ENCODE measurements around the gene LRRC2. TPM values are rescaled to one million over a fixed set of nuclear protein-coding genes. Genes with fewer than 3 reads are reported as not detected.
A peak's percentile ranks its signal among the peaks of the same experiment; 100 is the strongest.

The LRRC2 gene
- total RNA-seq, 1 donor: under 0.01 TPM

GRCh38 chr3:46483825-46484224 lies 82.3 kb downstream of the LRRC2 start:
- no peak for DNase-seq (ENCODE audit: low read depth in 2 of 3, low spot score in 2 of 3)

- DNase-seq (ENCODE audit: low read depth in 2 of 3, low spot score in 2 of 3): no peak
These were observed 83.3 kb downstream of the LRRC2 start for GRCh38 chr3:46482632-46483350.

DNA sequence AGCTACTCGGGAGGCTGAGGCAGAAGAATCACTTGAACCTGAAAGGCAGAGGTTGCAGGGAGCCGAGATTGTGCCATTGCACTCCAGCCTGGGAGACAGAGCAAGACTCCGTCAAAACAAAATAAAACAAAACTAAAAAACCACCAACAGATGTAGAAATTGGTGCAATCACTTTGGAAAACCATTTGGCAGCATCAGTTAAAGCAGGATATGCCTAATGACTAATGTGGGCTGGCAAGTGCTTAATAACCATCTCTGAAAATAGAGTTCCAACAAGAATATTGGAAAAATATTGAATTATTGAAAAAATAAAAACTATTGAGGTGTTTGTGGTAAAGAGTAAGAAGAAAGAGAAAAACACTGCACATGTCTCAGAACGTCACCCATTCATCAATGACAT lies 84.5 kb downstream of the LRRC2 start:
- DNase-seq (ENCODE audit: low read depth in 2 of 3, low spot score in 2 of 3): no peak

- DNase-seq (ENCODE audit: low read depth in 2 of 3, low spot score in 2 of 3): no peak
These were observed 85.5 kb downstream of the LRRC2 start for GRCh38 chr3:46480491-46481195.

DNA sequence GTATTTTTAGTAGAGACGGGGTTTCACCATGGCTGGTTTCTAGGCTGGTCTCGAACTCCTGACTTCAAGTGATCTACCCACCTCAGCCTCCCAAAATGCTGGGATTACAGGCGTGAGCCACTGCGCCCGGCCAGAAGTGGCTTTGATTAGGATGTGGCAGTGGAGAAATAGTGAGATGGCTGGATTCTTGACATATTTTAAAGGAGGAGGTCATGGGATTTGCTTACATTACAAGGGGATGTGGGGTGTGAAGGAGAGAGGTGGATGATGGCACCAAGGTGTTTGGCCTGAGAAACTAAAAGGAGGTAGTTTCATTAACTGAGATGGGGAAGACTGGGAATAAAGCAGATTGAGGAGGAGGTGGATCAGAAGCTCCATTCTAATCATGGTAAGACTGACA lies 86.4 kb downstream of the LRRC2 start:
- no peak for DNase-seq (ENCODE audit: low read depth in 2 of 3, low spot score in 2 of 3)

DNA sequence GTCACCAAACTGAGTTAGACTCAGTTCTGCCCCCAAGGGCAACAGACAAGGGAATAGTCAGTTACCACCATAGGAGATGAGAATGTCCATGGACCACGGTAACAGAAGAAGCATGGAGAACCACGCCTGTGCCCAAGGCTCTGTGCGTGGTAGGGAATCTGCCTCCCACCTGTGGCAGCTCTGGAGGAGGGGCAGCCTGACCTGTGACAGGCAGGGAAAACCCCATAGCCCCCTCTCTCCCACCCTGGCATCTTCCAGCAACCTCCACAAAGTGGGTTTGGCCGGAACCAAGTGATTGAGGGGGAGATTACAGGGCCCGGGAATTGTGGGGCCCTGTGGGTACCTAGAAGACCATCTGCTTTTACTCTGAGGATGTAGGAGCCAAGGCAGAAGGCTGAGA lies 87.1 kb downstream of the LRRC2 start:
- DNase-seq (ENCODE audit: low read depth in 2 of 3, low spot score in 2 of 3): no peak

DNA sequence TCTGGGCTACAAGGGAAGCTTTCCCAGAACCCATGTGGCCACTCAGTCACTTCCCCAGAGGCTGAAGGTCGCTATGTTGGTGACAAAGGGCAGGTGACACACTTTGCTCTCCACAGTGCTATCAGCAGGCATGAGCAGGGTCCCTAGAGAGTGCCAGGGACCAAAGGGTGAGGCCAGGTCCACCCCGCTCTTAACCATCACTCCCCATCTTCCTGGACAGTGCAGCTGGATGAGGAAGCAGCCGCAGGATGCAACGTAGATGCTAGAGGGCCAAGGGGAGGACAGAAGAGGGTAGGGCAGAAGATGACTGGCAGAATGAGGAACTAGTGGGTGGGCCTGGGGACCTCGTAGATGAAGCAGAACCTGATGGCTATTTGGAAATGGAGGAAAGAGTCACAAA lies 87.8 kb downstream of the LRRC2 start:
- peak in 1 of 3 donors; percentile 28 for DNase-seq (ENCODE audit: low read depth in 2 of 3, low spot score in 2 of 3)

- DNase-seq (ENCODE audit: low read depth in 2 of 3, low spot score in 2 of 3): no peak
These were observed 88.3 kb downstream of the LRRC2 start for GRCh38 chr3:46477756-46478155.

DNA sequence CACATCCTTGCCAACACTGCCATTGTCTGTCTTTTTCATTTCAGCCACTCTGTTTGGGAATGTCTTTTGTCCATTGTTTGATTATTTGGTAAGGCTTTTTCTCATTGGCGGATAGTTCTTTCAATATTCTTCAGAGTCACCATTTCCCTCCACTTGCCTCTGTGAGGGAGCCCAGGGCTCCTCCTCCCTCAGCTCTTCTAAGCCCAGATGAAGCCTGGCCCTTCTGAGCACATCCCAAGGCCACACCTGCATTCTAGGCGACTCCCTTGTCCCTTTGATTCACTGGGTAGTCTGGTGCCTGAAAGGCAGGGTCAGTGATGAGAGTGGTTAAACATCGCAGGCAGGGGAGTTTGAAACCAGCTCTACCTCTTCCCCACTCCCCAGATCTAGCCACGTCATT lies 89.0 kb downstream of the LRRC2 start:
- no peak for DNase-seq (ENCODE audit: low read depth in 2 of 3, low spot score in 2 of 3)

DNA sequence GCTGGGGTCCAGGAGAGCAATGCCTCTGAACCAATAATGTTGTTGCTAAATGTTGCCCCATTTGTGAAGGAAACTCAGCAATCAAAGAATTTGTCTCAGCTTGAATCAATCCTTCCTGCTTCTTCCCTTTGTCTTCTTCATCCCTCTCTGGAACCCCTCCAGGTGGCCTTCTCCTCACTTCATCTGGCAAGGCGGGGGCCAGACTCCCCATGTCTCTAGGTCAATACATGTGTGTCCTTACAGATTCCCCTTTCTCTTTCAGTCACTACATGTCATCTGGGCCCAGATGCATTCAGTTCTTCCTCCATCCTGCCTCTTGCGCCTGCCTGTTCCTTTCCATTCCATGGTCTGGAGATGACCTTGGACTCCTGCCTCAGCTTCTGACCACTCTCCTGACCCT lies 93.4 kb downstream of the LRRC2 start:
- no peak for DNase-seq (ENCODE audit: low read depth in 2 of 3, low spot score in 2 of 3)

DNA sequence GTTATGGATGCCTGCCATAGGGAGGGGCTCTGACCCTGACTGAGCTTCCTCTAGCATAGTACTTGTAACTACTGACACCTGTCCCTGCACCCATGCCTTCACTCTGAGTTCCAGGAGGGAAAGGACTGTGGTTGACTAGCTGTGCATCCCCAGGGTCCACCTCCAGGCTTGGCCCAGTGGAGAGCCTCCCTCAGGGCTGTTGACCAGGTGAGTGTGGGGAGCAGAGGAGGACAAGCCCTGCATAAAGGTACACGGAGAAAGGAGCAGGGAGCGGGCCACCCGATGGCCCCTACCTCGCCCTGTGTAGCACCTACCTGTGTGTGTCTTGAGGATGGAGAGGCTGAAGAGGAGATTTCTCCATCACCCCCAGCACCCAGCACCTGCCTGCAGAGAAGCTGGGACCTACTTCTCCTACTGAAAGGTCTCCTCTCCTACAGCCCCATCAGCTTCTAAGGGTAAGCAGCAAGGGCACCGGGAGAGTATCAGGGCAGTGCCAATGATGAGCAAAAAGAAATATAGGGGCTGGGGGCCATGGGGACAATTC lies 94.7 kb downstream of the LRRC2 start:
- no peak for DNase-seq (ENCODE audit: low read depth in 2 of 3, low spot score in 2 of 3)

GRCh38 chr3:46470831-46471230 lies 95.3 kb downstream of the LRRC2 start:
- no peak for DNase-seq (ENCODE audit: low read depth in 2 of 3, low spot score in 2 of 3)

GRCh38 chr3:46469680-46470357 lies 96.3 kb downstream of the LRRC2 start:
- no peak for DNase-seq (ENCODE audit: low read depth in 2 of 3, low spot score in 2 of 3)

DNA sequence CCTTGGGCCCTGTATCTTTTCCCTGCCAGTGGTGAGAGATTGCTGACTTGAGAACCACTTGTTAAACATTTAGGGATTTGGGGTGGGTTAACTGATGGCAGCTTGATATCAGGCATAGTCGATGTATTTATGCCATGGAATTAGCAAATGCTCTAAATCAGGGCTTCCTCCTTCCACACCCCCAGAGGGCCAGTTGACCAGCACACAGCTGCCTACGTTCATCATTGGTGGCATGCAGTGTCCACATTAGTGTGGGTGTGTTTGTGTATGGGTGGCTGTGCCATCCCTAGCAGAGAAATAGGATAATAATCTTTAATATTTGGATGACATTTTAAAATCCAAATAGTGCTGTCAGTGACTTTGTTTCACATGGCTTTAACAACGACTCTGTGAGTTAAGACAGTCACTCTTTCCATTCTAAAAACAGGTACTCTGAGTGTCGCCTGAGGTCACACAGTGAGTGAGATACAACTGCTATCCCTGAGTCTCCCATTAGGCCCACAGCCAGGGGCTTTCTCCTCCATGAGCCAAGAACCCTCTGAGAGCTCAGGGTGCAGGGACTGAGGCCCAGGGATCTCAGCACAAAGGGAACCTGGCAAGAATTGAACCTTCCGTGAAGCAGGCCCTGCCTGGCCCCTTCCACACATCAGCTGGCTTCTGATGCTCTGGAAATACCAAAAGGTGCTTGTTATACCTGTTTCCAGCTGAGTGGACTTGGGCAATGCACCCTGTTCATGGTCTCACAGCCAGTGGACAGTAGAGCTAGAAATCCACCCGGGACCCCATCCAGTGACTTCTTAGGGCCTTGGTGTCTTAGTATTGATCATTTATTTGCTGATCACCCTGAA lies 97.1 kb downstream of the LRRC2 start:
- no peak for DNase-seq (ENCODE audit: low read depth in 2 of 3, low spot score in 2 of 3)

DNA sequence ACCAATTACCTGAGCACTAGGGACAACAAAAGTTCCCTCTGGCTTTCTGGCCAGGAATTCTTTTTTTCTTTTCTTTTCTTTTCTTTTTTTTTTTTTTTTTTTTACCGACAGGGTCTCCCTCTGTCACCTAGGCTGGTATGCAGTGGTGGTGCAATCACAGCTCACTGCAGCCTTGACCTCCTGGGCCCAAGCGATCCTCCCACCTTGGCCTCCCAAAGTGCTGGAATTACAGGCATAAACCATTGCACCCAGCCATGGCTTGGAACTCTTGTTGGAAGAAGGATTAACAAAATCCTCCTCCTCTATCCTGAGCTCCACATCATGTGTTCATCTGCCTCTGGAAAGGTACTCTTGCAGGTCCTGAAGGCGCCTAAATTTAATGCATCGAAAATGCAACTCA lies 98.5 kb downstream of the LRRC2 start:
- DNase-seq (ENCODE audit: low read depth in 2 of 3, low spot score in 2 of 3): no peak

DNA sequence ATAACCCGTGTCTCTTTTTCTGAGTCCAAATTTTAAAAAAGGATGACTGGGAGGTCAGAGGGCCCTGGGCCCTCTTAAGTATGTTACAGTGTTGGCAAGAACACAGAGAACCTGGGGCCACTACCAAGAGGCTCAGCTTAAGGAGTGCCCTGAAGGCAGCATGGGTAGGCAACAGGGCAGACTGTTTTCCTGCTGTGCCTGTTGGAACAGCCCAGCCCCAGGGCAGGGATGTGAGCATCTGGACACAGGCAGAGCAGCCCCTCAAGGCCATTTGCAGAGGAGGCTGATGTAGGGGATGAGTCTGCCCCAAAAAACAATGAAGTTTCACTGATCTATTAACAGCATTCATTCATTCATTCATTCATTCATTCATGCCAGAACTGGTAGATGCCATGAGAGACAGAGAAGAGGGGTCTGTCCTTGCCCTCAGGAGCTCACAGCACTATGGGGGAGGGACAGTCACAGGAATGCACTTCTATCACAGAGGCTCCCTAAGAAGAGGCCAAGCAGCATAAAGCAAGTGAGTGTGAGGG lies 99.2 kb downstream of the LRRC2 start:
- DNase-seq (ENCODE audit: low read depth in 2 of 3, low spot score in 2 of 3): no peak

- DNase-seq (ENCODE audit: low read depth in 2 of 3, low spot score in 2 of 3): no peak
These were observed 99.8 kb downstream of the LRRC2 start for GRCh38 chr3:46466273-46466672.
